CD8-positive, alpha-beta memory T cell (primary cell): Measurements from ENCODE around the gene BAHD1. TPM values are rescaled to one million over a fixed set of nuclear protein-coding genes. Genes with fewer than 3 reads are reported as not detected.

Experiments
- CTCF ChIA-PET: fragments of 350-600 bp; sonication (Branson Sonifier 250); formaldehyde crosslinking; loops from one replicate; lab custom pipeline; 2021; ENCODE audit warnings: antibody characterized with exemption; lab: Charles Lee
- POLR2A ChIA-PET: fragments of 350-600 bp; sonication (Branson Sonifier 250); formaldehyde crosslinking; loops from one replicate; lab custom pipeline; 2021; ENCODE audit warnings: antibody characterized with exemption; lab: Charles Lee
- DNase-seq, 5 donors: peaks; one replicate each; pipeline versions ENCODE4 v3.0.0 to v3.0.0-alpha.2; 2020 to 2022; ENCODE audit warnings: mixed read lengths in 1 of 5
- H3K27ac ChIP-seq: one replicate; pipeline ENCODE4 v1.7.0; 2013; ENCODE audit warnings: low read depth, mild to moderate bottlenecking, low read length, moderate library complexity
- H3K27me3 ChIP-seq: 2 replicates; pipeline ENCODE4 v1.7.0; 2013; ENCODE audit warnings: low read length, mild to moderate bottlenecking; ENCODE audit not compliant: insufficient read depth, poor library complexity, severe bottlenecking
- H3K36me3 ChIP-seq: 2 replicates; pipeline ENCODE4 v1.7.0; 2013; ENCODE audit warnings: mild to moderate bottlenecking, low read length, moderate library complexity; ENCODE audit not compliant: insufficient read depth
- H3K4me1 ChIP-seq: 2 replicates; pipeline ENCODE4 v1.7.0; 2013; ENCODE audit warnings: mild to moderate bottlenecking, low read length, moderate library complexity; ENCODE audit not compliant: insufficient read depth
- H3K4me3 ChIP-seq: 2 replicates; pipeline ENCODE4 v1.7.0; 2013; ENCODE audit warnings: mild to moderate bottlenecking, low read length
- H3K9me3 ChIP-seq: 2 replicates; pipeline ENCODE4 v1.7.0; 2013; ENCODE audit warnings: mild to moderate bottlenecking, low read length
- H3K27ac Mint-ChIP-seq, 8 donors: one replicate each; pipeline ENCODE4 v1.8.0; 2020 to 2021; ENCODE audit warnings: mixed read lengths in 8 of 8, mild to moderate bottlenecking in 6 of 8, inconsistent platforms in 3 of 8, moderate library complexity in 3 of 8
- H3K27me3 Mint-ChIP-seq, 2 donors: one replicate each; pipeline ENCODE4 v1.8.0; 2020 to 2021; ENCODE audit warnings: mixed read lengths in 2 of 2, mild to moderate bottlenecking in 1 of 2, moderate library complexity in 1 of 2
- H3K36me3 Mint-ChIP-seq, 3 donors: one replicate each; pipeline ENCODE4 v1.8.0; 2020 to 2021; ENCODE audit warnings: mixed read lengths in 3 of 3, inconsistent platforms in 1 of 3, mild to moderate bottlenecking in 1 of 3
- H3K4me1 Mint-ChIP-seq, 3 donors: one replicate each; pipeline ENCODE4 v1.8.0; 2020 to 2021; ENCODE audit warnings: mixed read lengths in 3 of 3, inconsistent platforms in 1 of 3, mild to moderate bottlenecking in 1 of 3
- H3K4me3 Mint-ChIP-seq, 7 donors: one replicate each; pipeline ENCODE4 v1.8.0; 2020 to 2021; ENCODE audit warnings: mixed read lengths in 7 of 7, mild to moderate bottlenecking in 6 of 7, moderate library complexity in 4 of 7, inconsistent platforms in 2 of 7
- H3K9me3 Mint-ChIP-seq, 5 donors: one replicate each; pipeline ENCODE4 v1.8.0; 2020 to 2022; ENCODE audit warnings: mixed read lengths in 5 of 5, mild to moderate bottlenecking in 3 of 5, moderate library complexity in 2 of 5, inconsistent platforms in 1 of 5
- polyA plus RNA-seq: library from polyadenylated mRNA; unstranded; fragments of 300-500 nt; fragmentation: Illumina TruSeq; gene quantifications from one replicate; pipeline ENCODE4 v1.2.3, GENCODE V29; 2021
- total RNA-seq, 2 experiments: library from RNA; stranded (reverse); gene quantifications; one replicate each; pipeline ENCODE4 v1.2.3, GENCODE V29; 2021

BAHD1 gene
- total and polyA plus RNA-seq, 3 experiments from 2014 or later = 4.1 to 24.9 (median 23.6) TPM

- CTCF ChIA-PET = no interaction called here
- no peaks in the 10 kb centered on the region for H3K9me3 ChIP-seq
- Mint-ChIP-seq H3K4me3 (no peak overlapping the region), H3K36me3 (no peaks in the 10 kb centered on the region), H3K27ac (no peak overlapping the region), H3K4me1 (no peaks in the 10 kb centered on the region), H3K27me3 (peaks cover 10 to 40% of the 10 kb centered on the region in 2 donors), H3K9me3 (no peaks in the 10 kb centered on the region)
- POLR2A ChIA-PET = no interaction called here
- no peaks in the 10 kb centered on the region for H3K36me3 ChIP-seq
- no peak overlapping the region for H3K4me3 ChIP-seq
- no peaks in the 10 kb centered on the region for H3K4me1 ChIP-seq
- DNase-seq = no peak
- no peak overlapping the region for H3K27ac ChIP-seq
- H3K27me3 ChIP-seq = no peaks in the 10 kb centered on the region
Measured at GRCh38 chr15:40483919-40484318, 43.2 kb downstream of the BAHD1 start.

- peak overlapping the region in 1 of 8 donors; percentile 46 for H3K27ac Mint-ChIP-seq
- H3K4me3 Mint-ChIP-seq = peak overlapping the region in 5 of 7 donors; percentile 15 to 65 (median 38)
Measured at GRCh38 chr15:40486066-40486770, 45.5 kb downstream of the BAHD1 start.

GRCh38 chr15:40487816-40488682 lies 47.3 kb downstream of the BAHD1 start:
- no peak overlapping the region for H3K4me3 Mint-ChIP-seq
- no peak for DNase-seq
- no peaks in the 10 kb centered on the region for H3K4me1 ChIP-seq
- H3K9me3 ChIP-seq = no peaks in the 10 kb centered on the region
- ChIA-PET POLR2A (no interaction called here), CTCF (no interaction called here)
- no peaks in the 10 kb centered on the region for H3K27me3 ChIP-seq
- no peak overlapping the region for H3K4me3 ChIP-seq
- H3K36me3 Mint-ChIP-seq = no peaks in the 10 kb centered on the region
- H3K4me1 Mint-ChIP-seq = peaks cover 2 to 4% (median 4%) of the 10 kb centered on the region in 3 donors
- H3K36me3 ChIP-seq = no peaks in the 10 kb centered on the region
- no peak overlapping the region for H3K27ac ChIP-seq
- H3K27me3 Mint-ChIP-seq = peaks cover 7 to 16% of the 10 kb centered on the region in 2 donors
- H3K9me3 Mint-ChIP-seq = no peaks in the 10 kb centered on the region
- no peak overlapping the region for H3K27ac Mint-ChIP-seq

More at GRCh38 chr15:40486066-40486770, 45.5 kb downstream of the BAHD1 start:
- no peak for DNase-seq
- H3K36me3 ChIP-seq = no peaks in the 10 kb centered on the region
- H3K9me3 Mint-ChIP-seq = no peaks in the 10 kb centered on the region
- no peaks in the 10 kb centered on the region for H3K4me1 Mint-ChIP-seq
- H3K4me3 ChIP-seq = no peak overlapping the region
- peaks cover 10 to 29% of the 10 kb centered on the region in 2 donors for H3K27me3 Mint-ChIP-seq
- no peaks in the 10 kb centered on the region for H3K9me3 ChIP-seq
- H3K27ac ChIP-seq = no peak overlapping the region
- no peaks in the 10 kb centered on the region for H3K4me1 ChIP-seq
- no peaks in the 10 kb centered on the region for H3K27me3 ChIP-seq
- ChIA-PET POLR2A (interaction anchor here (0.8 kb wide), 1 partner anchor 20 kb away, joined by 4 read pairs; no protein-coding TSS in a partner anchor), CTCF (no interaction called here)
- no peaks in the 10 kb centered on the region for H3K36me3 Mint-ChIP-seq

- no peak for DNase-seq
- no peaks in the 10 kb centered on the region for H3K36me3 Mint-ChIP-seq
- H3K4me1 Mint-ChIP-seq = peaks cover 15 to 17% (median 16%) of the 10 kb centered on the region in 3 donors
- H3K9me3 ChIP-seq = no peaks in the 10 kb centered on the region
- H3K27me3 ChIP-seq = no peaks in the 10 kb centered on the region
- ChIA-PET POLR2A (no interaction called here), CTCF (no interaction called here)
- peaks cover 2 to 10% of the 10 kb centered on the region in 2 donors for H3K27me3 Mint-ChIP-seq
- H3K4me3 ChIP-seq = no peak overlapping the region
- H3K9me3 Mint-ChIP-seq = no peaks in the 10 kb centered on the region
- no peak overlapping the region for H3K4me3 Mint-ChIP-seq
- peaks cover 9% of the 10 kb centered on the region for H3K4me1 ChIP-seq
- no peaks in the 10 kb centered on the region for H3K36me3 ChIP-seq
- no peak overlapping the region for H3K27ac Mint-ChIP-seq
- no peak overlapping the region for H3K27ac ChIP-seq
Measured at GRCh38 chr15:40489274-40490175, 48.8 kb downstream of the BAHD1 start.

GRCh38 chr15:40493089-40493840 lies 52.5 kb downstream of the BAHD1 start:
- Histone ChIP-seq H3K9me3 (no peaks in the 10 kb centered on the region), H3K27ac (no peak overlapping the region), H3K4me3 (no peak overlapping the region), H3K27me3 (no peaks in the 10 kb centered on the region), H3K4me1 (peaks cover 9% of the 10 kb centered on the region), H3K36me3 (no peaks in the 10 kb centered on the region)
- POLR2A ChIA-PET = no interaction called here
- Mint-ChIP-seq H3K9me3 (no peaks in the 10 kb centered on the region), H3K4me1 (peaks cover 15 to 17% (median 16%) of the 10 kb centered on the region in 3 donors), H3K4me3 (peak overlapping the region; percentile 4 to 58 (median 36)), H3K27ac (peak overlapping the region; percentile 1 to 75 (median 36)), H3K27me3 (peaks cover under 1 to 4% of the 10 kb centered on the region in 2 donors), H3K36me3 (no peaks in the 10 kb centered on the region)
- peak in 2 of 5 donors; percentile 20 to 65 for DNase-seq
- CTCF ChIA-PET = no interaction called here

GRCh38 chr15:40495516-40495915 lies 54.8 kb downstream of the BAHD1 start:
- Mint-ChIP-seq H3K36me3 (no peaks in the 10 kb centered on the region), H3K9me3 (no peaks in the 10 kb centered on the region), H3K27ac (peak overlapping the region in 1 of 8 donors; percentile 39), H3K4me3 (no peak overlapping the region), H3K4me1 (peaks cover 15 to 17% (median 16%) of the 10 kb centered on the region in 3 donors), H3K27me3 (peaks cover 5 to 9% of the 10 kb centered on the region in 2 donors)
- DNase-seq = no peak
- ChIA-PET POLR2A (no interaction called here), CTCF (no interaction called here)
- Histone ChIP-seq H3K9me3 (no peaks in the 10 kb centered on the region), H3K27me3 (no peaks in the 10 kb centered on the region), H3K4me1 (peaks cover 9% of the 10 kb centered on the region), H3K27ac (no peak overlapping the region), H3K4me3 (no peak overlapping the region), H3K36me3 (no peaks in the 10 kb centered on the region)

- Mint-ChIP-seq H3K9me3 (no peaks in the 10 kb centered on the region), H3K27me3 (peaks cover 18 to 22% of the 10 kb centered on the region in 2 donors), H3K4me1 (peaks cover 9% of the 10 kb centered on the region in 3 donors), H3K4me3 (no peak overlapping the region), H3K36me3 (peaks cover 0 to 2% (median 0%) of the 10 kb centered on the region in 3 donors), H3K27ac (no peak overlapping the region)
- Histone ChIP-seq H3K36me3 (no peaks in the 10 kb centered on the region), H3K4me1 (peaks cover 7% of the 10 kb centered on the region), H3K27ac (no peak overlapping the region), H3K4me3 (no peak overlapping the region), H3K9me3 (no peaks in the 10 kb centered on the region), H3K27me3 (peaks cover 4% of the 10 kb centered on the region)
- POLR2A ChIA-PET = no interaction called here
- CTCF ChIA-PET = no interaction called here
- DNase-seq = no peak
Measured at GRCh38 chr15:40498418-40498817, 57.7 kb downstream of the BAHD1 start.
